Peyer's patch (tissue), 4 donors: Measurements from ENCODE around the gene MAP3K7.

ENCODE experiments used
- CTCF ChIP-seq, 6 experiments: fragments of 450-650 bp in 4 of 6; fragments of 200-600 bp in 2 of 6; sonication (generic) in 1 of 6; IDR thresholded peaks; one replicate each; pipeline ENCODE4 v1.5.1; 2017 to 2019; ENCODE audit warnings: antibody characterized with exemption in 6 of 6, mild to moderate bottlenecking in 3 of 6, moderate library complexity in 1 of 6
- POLR2A ChIP-seq, 2 donors: fragments of 450-650 bp; IDR thresholded peaks; one replicate each; pipeline ENCODE4 v1.5.1; 2017; ENCODE audit warnings: antibody characterized with exemption in 2 of 2, mild to moderate bottlenecking in 2 of 2, moderate library complexity in 2 of 2

GRCh38 chr6:90586836-90587638 is at the start of gene MAP3K7:
- TF ChIP-seq CTCF (IDR thresholded peaks at IDR 0.05) (no peak), POLR2A (IDR thresholded peaks at IDR 0.05) (peak; percentile 60 to 61)
